Stimulated activated CD4-positive, alpha-beta T cell treated with anti-CD3 and anti-CD28 coated beads, TNF-alpha, amount 100 ng/mL, for 1 hour (primary cell): Measurements from ENCODE around the gene HMCN2.

Experiments used
- DNase-seq, 3 donors: peaks; one replicate each; pipeline ENCODE4 v3.0.0-alpha.2; 2020; ENCODE audit warnings: low read depth in 3 of 3, low spot score in 1 of 3

Gene HMCN2

DNA sequence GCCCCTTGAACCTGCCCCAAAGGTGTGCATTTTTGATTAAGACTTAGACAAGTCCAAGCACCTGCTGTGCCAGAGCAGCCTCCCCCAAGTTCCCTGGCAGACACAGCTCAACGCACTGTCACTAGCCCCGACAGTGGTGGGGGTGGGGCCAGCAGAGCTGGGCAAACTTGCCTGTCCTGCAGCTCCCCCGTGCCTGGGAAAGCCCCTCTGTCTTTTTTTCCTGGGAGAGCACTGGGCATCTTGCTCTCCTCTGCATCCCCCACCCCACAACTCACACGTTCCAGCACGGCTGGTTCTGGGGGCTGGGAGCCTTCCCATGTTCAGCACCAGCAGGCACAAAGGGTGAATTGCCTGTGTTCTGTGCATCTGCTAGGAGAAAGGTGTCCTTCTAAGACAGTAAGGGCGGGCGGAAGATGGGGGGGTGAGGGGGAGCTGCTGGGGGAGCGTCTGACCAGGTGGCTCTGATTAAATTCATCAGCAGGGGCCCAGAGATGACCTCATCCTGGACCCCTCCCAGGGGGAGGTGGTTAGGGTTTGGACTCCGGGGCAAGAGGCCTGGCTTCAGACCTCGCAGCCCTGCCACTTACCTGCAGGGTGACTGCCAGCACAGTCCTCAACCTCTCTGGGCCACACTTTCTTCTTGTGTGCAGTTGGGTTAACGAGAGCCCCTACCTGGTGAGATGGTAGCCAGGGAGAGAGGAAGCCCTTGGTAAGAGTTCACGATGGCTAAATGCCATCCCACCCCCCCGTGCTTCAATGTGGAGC lies 23.5 kb downstream of the HMCN2 start:
- no peak for DNase-seq

DNA sequence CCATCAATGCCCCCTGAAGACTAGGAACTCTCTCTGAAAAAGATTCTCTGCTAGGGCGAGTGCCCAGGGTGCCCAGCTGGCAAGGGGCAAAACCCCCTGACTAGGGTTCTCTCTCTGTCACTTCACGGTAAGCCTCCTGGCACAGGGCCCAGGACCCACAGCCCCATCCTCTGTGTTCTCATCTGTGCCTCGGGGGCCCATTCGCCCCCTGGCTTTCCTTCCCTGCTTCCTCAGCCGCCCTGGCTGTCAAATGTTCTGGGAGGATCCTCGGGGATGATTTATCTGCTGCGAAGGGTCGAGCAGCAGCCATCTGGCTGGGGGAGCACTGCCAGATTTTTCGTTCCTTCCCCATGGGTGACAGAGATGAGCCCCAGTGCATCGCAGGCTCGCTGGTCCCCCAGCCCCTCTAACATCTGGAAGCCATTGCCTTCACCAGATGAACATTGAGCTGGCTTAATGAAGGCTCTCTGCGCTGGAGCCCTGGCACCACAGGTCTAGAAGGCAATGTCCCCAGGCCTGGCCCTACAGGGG lies 24.2 kb downstream of the HMCN2 start:
- DNase-seq: no peak

DNA sequence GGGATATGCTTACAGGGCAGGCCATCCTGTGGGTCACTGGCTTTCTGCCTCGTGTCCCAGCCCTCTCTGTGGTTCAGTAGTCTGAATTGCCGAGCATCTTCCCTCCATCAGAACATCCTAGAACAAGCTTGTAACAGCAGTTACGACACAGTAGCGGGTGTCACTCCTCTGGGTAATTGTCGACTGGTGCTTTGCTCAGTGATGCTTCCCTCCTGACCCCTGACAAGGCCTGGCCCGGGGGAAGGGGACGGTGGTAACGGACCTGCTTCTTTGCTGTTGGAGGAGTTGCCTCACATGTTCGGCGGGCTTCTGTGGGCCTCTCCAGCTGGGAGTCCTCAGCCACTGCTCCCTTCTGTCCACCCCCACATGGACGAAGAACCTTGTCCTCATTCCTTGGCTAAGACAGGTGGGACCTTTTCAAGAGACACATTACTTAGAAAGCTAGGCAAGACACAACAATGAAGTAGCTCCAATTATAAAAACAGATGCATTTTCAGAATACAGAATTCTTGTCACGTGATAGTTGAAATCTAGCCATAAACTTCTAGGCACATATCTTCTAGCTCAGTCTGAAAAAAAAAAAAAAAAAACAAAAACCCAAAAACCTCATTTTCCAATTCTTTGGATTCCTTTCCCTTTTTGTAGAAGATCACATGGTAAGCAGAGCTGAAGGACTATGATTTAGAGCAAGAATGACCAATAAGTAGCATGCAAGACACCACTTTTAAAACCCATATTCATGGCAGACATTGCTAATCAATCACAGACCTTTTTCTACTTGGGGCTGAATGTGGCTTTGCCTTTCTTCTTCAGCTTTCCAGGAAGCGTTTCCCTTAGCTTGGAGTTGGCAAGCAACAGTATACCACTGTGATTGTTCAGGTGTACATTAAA lies 25.0 kb downstream of the HMCN2 start:
- no peak for DNase-seq

DNA sequence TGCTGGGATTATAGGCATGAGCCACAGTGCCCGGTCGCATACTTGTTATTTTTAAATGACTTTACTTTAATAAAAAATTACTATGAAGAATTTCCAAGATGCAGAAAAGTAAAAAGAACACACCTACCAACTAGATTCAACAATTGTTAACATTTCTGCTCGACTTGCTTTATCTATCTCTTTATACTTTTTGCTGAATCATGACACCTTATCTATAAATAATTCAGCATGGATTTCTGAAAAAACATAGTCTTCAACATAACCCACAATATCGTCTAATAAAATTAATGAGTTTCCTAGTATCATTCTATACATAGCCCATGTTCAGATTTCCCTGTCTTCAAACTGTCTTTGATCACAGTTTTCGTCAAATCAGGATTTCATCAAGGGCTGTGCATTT lies 25.9 kb downstream of the HMCN2 start:
- no peak for DNase-seq

DNA sequence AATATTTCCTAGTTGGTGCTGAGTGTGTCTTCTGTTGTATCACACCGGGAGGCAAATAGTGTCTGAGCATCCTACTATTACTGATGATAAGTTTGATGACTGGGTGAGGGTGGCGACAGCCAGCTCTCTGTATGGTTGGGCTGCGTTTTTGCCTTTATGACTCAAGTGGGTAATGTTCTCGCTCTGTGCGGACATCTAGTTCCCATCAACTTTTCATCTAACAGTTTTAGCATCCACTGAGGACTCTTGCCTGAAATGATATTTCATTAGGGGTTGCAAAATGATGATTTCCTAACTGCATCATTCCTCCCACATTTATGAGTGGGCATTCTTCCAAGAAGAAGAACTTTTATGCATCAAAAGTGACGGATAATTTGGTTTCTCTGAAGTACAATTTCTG lies 26.5 kb downstream of the HMCN2 start:
- no peak for DNase-seq

DNA sequence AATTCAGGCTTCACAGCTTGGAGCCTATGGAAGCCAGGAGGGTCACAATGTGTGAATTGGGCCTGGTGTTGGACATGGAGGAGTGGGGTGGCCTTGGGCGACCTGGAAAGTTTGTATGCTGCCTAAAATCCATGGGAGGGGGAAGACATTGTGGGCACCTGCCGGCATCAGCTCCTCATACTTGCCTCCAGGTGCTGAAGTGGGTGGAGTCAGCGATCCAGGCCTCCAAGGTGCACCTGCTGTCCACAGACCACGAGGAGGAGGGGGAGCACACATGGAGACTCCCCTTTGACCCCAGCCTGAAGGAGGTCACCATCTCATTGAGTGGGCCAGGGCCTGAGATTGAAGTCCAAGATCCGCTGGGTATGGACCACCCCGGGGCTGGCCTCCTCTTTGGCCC lies 29.1 kb downstream of the HMCN2 start:
- DNase-seq: no peak

DNA sequence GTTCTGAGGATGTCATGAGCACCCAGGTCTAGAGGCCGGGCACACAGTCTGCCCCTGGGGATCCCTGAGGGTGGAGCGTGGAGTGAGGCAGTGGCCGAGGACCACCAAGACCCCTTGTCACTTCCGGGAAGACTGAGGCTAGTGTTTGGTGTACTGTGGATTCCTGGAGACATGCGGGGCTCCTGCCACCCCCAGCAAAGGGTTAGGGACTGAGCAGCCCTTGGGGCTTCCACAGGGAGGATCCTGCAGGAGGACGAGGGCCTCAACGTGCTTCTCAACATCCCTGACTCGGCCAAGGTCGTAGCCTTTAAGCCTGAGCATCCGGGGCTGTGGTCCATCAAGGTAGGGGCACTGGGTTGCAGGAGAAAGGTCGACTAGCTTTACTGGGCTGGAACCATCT lies 29.9 kb downstream of the HMCN2 start:
- no peak for DNase-seq

DNA sequence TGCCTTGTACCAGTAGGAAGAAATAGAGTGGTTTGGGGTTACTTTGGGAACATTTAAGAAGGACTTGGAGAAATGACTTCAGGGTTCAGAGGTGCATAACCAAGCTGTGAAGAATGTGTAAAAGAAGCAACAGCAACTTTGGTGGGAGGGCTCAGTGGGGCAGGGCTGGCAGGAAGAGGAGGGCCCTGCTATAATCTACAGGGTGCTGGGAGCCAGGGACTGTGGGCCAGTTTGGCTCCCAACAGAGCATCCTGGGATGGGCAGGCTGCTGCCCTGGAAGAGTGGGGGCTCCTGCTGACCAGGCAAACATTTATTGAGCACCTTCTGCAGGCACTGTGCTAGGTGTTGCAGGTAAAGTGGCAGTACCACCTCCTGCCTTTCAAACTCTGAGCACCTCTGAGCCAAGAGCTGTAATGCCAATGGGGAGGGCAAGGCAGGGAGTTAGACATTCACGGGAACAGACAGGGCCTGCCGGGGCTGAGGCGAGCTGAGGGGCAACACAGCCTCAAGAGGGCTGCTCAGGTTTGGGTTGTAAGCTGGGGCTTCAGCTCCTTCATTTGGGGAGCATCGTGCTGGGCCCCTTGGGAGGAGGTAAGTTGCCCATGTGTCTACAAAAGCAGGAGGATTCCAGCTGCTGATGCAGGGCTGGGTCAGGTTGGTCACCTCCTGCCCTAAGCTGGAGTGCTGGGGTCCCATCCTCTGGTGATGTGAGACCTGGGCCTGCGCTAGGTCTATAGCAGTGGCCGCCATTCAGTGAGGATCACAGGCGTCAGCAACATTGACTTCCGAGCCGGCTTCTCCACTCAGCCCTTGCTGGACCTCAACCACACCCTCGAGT lies 30.6 kb downstream of the HMCN2 start:
- no peak for DNase-seq

DNA sequence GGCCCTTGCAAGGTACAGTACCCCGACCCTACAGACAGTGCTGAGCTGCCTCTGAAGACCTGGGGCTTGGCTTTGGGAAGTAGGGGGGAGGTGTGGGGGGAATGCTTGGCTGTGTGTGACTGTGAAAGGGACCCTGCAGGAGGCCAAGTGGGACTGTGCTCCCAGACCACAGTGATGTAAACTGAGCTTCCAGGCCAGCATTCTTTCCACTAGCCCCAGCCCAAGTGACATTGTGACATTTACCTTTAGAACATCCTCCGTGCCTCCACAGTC lies 31.2 kb downstream of the HMCN2 start:
- DNase-seq: no peak

DNA sequence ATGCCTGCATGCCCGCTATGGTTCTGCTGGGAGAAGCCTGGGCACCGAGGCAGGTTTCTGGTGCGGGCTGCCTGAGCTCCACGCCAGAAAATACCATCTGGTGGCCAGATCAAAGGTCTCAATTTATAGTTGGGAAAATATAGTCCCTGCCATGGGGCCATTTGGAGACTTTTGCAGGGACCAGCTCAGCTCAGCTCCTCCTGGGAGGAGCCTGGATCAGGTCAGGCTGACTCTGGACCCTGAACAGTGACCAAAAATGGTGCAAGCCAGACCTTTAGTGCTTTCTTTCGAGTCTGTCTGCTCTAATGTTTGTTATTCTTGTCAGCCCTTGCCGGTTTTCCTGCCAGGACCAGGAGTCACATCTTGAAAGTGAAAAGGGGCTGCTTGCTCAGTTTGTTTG lies 31.8 kb downstream of the HMCN2 start:
- DNase-seq: no peak

DNA sequence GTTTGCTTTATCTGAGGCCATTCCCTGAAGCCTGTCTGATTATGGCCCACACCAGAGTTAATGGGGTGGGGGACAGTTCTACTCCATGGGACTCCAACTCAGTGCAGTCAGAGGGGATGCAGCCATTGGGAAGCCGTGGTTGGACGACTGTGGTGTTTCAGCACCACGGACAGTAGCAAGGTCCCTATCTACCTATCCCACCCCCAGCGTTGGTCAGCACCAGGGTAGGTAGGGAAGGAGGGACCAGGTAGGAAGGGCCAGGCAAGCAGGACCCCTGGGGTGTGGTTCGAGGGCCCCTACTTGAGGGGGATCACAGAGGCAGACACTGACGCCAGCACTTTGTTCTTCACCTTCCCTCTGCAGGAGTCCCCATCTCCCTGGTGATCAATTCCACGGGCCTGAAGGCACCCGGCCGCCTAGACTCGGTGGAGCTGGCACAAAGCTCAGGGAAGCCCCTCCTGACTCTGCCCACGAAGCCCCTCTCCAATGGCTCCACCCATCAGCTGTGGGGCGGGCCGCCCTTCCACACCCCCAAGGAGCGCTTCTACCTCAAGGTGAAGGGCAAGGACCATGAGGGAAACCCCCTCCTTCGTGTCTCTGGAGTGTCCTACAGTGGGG lies 33.2 kb downstream of the HMCN2 start:
- DNase-seq: no peak

DNA sequence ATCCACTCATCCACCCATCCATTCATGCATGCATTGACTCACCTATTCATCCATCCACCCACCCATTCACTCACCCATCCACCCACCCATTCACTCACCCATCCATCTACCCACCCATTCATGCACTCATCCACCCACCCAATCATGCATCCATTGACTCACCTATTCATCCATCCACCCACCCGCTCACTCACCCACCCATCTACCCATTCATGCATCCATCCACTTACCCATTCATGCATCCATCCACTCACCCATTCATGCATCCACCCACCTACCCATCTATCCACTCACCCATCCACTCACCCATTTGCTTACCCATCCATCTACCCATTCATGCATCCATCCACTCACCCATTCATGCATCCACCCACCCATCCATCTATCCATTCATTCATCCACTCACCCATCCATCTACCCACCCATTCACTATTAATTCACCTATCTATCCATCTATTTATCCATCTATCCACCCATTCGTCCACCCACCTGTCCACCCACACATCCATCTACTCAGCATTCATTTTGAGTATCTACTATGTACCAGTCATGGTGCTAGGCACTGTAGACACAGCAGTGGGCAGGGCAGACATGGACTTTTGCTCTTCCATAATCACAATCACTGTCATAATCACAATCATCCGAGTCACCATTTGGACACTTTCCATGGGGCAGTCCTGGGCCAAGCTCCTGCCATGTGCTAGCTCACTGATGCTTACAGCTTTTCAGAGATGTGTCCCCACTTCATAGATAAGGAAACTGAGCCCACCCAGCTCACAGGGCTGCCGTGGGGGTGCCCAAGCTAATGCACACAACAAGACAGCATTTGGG lies 34.4 kb downstream of the HMCN2 start:
- no peak for DNase-seq

DNA sequence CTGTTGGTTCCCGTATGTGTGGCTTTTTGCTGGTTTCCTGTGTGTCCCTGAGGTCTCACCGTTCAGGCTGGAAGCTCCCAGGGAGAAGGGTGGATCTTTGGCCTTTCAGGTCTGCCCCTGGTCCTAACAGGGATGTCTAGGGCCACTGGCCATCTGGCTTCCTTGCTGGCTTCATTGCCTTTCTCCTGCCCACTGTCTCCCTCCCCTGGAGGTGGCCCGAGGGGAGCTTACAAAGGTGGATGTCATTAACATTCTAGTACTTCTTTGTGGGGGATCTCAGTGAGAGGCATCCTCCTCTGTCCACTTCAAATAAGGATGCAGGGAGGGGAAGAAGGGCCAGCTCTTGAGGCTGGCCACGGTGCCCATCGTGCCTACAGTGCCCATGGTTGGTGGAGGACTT lies 35.2 kb downstream of the HMCN2 start:
- DNase-seq: no peak

DNA sequence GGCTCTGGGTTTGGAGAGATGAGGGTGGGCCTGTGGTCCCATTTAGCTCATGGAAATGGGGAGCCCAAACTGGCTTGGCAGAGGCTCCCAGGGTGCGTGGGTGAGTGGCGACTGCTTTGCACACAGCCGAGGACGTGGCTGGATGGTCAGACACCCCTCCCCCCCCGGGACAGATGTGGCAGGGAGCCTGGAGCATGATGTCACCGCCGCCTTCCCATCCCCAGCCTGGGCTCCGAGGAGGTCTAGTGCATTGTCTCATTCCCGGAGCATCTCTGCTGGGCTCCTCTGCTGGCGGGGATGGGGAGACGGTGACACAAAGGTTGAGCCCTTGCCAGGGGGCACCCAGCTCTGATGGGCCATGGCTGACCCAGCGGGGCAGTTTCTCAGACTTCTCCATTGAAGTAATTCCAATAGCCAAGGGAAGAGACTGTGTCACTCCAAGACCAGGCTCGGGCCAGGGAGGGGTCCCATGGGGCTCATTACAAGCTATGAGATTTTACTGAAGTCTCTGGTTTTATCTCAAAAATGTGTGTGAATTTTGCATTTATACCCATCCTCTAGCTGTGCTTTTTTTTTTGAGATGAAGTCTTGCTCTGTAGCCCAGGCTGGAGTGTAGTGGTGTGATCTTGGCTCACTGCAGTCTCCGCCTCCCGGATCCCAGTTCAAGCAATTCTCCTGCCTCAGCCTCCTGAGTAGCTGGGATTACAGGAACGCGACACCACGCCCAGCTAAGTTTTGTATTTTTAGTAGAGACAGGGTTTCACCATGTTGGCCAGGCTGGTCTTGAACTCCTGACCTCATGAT lies 36.1 kb downstream of the HMCN2 start:
- DNase-seq: no peak

DNA sequence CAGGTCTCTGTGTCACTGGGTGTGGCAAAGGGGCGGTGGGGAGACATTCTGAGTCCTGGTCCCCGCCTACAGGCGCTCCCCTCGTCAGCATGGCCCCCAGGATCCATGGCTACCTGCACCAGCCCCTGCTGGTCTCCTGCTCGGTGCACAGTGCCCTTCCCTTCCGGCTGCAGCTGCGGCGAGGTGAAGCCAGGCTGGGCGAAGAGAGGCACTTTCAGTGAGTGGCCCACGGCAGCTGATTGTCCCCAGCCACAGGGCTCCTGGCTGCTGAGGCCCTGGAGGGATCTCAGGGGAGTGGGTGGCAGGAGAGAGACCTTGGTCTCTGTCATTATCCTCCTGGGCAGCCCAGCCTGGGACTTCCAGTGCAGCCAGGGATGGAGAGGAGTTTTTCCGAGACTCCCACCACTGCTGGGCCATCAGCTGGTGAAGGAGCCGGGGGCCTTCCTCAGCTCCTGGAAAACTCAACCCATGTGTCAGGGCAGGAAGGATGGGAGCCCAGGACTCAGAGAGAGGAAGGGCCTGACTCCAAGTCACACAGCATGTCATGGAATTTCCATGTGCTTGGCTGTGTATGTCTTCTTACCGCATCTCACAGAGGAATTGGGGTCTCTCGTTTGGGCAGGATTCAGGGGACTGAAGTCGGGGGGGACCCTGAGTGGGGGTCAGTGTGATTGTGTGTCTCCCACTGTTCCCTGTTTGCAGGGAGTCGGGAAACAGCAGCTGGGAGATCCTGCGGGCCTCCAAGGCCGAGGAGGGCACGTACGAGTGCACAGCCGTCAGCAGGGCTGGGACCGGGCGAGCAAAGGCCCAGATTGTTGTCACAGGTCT lies 37.4 kb downstream of the HMCN2 start:
- DNase-seq: no peak

DNA sequence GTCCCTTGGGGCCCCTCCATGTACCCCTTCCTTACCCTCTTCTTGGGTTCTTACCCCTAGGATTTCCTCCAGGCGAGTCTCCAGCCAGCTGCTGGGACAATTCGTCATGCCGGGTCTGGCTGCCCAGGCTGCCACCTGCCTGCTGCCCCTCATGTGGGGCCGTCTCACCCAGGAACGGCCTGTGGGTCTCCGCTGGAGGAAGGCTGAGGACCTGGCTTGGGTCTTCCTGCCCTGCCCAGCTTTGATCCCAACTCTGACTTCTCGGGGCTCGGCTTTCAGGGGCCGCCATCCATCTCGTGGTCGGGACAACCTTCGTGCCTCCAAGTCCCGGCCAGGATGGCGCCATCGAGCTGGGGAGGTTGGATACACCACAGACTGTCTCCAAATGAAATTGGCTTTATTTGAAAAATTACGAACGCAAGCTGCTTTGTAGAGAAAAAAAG lies 38.1 kb downstream of the HMCN2 start:
- no peak for DNase-seq

DNA sequence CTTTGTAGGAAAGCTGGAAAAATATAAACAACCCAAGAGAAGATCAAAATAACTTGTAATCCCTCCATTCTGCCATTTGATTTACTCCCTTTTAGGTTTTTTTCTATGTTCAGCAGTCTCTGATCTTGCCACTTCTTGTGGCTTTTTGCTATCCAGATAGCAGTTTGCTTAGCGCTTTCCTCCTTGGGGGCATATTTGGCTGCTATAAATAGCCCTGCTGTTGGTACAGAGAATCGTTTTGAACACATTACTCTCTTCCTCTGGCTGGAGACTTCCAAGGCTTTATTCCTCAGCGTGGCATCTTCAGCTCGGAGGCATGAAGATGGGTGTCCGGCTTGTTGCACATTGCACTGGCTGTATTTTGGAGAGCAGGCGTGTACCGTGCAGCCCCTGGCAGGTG lies 38.6 kb downstream of the HMCN2 start:
- no peak for DNase-seq

DNA sequence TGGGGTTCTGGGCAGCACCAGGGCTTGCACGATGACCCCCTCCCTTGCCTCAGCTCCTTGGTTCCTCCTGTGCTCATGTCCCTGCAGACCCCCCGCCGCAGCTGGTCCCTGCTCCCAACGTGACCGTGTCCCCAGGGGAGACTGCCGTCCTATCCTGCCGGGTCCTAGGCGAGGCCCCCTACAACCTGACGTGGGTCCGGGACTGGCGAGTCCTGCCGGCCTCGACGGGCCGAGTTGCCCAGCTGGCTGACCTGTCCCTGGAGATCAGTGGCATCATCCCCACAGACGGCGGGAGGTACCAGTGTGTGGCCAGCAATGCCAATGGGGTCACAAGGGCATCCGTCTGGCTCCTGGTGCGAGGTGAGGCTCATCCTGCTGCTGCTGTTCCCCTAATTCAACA lies 39.1 kb downstream of the HMCN2 start:
- DNase-seq: no peak

DNA sequence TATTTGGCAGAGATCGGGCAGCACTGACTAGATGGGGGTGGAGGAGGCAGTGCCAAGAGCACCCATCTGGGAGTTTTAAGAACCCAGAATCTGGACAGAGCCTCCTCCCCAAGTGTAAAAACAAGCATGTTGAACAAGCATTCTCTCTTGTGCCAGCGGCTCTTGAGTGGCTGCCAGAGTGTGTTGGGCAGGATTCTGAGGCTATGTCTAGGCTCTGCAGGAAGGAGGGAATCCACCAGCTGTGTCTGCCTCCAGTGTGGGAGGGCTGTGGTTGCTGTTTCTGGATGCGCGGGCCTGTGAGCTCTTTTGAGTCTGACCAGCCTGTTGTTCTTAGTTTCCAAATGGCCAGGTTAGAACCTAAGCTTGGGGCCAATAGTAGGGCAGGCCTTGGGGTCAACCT lies 39.8 kb downstream of the HMCN2 start:
- DNase-seq: no peak
